Natural killer cell (primary cell): Measurements from ENCODE around the gene FAM89B. TPM values are rescaled to one million over a fixed set of nuclear protein-coding genes. Genes with fewer than 3 reads are reported as not detected.

Experiments used
- ATAC-seq, 3 donors: fragments of 150-1000 bp in 2 of 3; fragments of 200-7000 bp in 1 of 3; cut with Tn5 transposase; 1 replicate in 1 of 3; 2 replicates in 2 of 3; pipeline ENCODE4 v1.10.0; 2021; ENCODE audit warnings: mild to moderate bottlenecking in 2 of 3, moderate library complexity in 2 of 3
- DNase-seq, 2 donors: peaks; one replicate each; pipeline versions ENCODE4 v3.0.0 to v3.0.0-alpha.2; 2013 to 2021; ENCODE audit warnings: mixed read lengths in 1 of 2
- H3K27ac ChIP-seq: one replicate; pipeline ENCODE4 v1.5.1; 2013; ENCODE audit warnings: mild to moderate bottlenecking, low read length
- H3K27me3 ChIP-seq: one replicate; pipeline ENCODE4 v1.6.1; 2013; ENCODE audit warnings: low read length; ENCODE audit not compliant: control insufficient read depth, insufficient read depth
- H3K36me3 ChIP-seq: one replicate; pipeline ENCODE4 v1.6.1; 2013; ENCODE audit warnings: low read length; ENCODE audit not compliant: control insufficient read depth, insufficient read depth
- H3K4me1 ChIP-seq: one replicate; pipeline ENCODE4 v1.6.1; 2013; ENCODE audit warnings: low read length; ENCODE audit not compliant: control insufficient read depth, insufficient read depth
- H3K4me3 ChIP-seq: one replicate; pipeline ENCODE4 v1.5.1; 2013; ENCODE audit warnings: low read length
- H3K9me3 ChIP-seq: one replicate; pipeline ENCODE4 v1.6.1; 2013; ENCODE audit warnings: low read length; ENCODE audit not compliant: control insufficient read depth, insufficient read depth
- H3K27ac Mint-ChIP-seq, 2 donors: one replicate each; pipeline ENCODE4 v1.8.0; 2022; ENCODE audit warnings: mild to moderate bottlenecking in 2 of 2, mixed read lengths in 2 of 2, moderate library complexity in 1 of 2
- H3K27me3 Mint-ChIP-seq, 2 donors: one replicate each; pipeline ENCODE4 v1.8.0; 2022; ENCODE audit warnings: low read depth in 2 of 2, mixed read lengths in 2 of 2
- H3K36me3 Mint-ChIP-seq: one replicate; pipeline ENCODE4 v1.8.0; 2022; ENCODE audit warnings: mixed read lengths
- H3K4me1 Mint-ChIP-seq, 2 donors: one replicate each; pipeline ENCODE4 v1.8.0; 2022; ENCODE audit warnings: mixed read lengths in 2 of 2
- H3K4me3 Mint-ChIP-seq: one replicate; pipeline ENCODE4 v1.8.0; 2022; ENCODE audit warnings: mild to moderate bottlenecking, moderate library complexity, mixed read lengths
- H3K9me3 Mint-ChIP-seq, 2 donors: one replicate each; pipeline ENCODE4 v1.8.0; 2022; ENCODE audit warnings: mixed read lengths in 2 of 2
- CTCF ChIP-seq: fragments of 200-600 bp; IDR thresholded peaks from one replicate; pipeline ENCODE4 v1.8.0; 2022; ENCODE audit warnings: antibody characterized with exemption
- WGBS: methylation state at CpG from one replicate; pipeline ENCODE4 v1.1.7; 2013; ENCODE audit warnings: missing lambda C conversion rate; ENCODE audit not compliant: insufficient coverage; 5-methylcytosine and 5-hydroxymethylcytosine counted together
- intact Hi-C: fragments of 100-400 bp; cut with micrococcal nuclease; formaldehyde crosslinking; loops from one replicate; pipeline ENCODE4 v1.14.2; 2022
- total RNA-seq, 4 donors: library from RNA; stranded (reverse); fragments of 120-200 nt in 1 of 4; gene quantifications; one replicate each; pipeline versions ENCODE4 v1.2.3 to v1.2.4, GENCODE V29; 2013 to 2022

FAM89B gene
- total RNA-seq, 3 donors from 2014 or later (not counting 1 experiment from before 2014, with no cell fraction given), result 41.4 to 52.4 (median 44.6) TPM

DNA sequence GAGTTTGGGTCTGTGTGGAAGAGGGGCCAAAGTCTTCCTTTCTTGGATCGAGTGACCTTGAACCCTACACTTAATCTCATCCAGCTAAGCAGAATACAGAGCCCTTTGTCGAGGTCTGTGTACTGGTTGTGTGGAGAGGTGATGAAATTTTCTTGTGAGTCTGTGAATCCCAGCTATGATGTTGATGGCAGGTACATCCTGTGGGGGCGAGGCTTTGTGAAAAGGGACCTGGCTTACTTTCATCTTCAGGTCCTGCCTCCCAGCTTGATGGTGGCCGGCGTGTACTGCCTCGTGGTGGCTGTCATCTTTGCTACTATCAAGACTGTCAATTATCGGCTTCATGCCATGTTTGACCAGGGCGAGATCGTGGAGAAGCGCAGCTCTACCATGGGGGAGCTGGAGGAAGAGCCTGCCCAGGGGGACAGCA lies 44.2 kb downstream of the FAM89B start:
- peak in 1 of 2 donors; percentile 47 for DNase-seq
- TF ChIP-seq CTCF, result no peak

GRCh38 chr11:65617136-65617850 lies 45.0 kb downstream of the FAM89B start:
- H3K9me3 Mint-ChIP-seq, result no peaks in the 10 kb centered on the region
- 94% methylated on average over 17 of the region's 17 CpGs for WGBS
- Histone ChIP-seq H3K9me3 (no peaks in the 10 kb centered on the region), H3K4me1 (peaks cover 39% of the 10 kb centered on the region), H3K27me3 (no peaks in the 10 kb centered on the region), H3K27ac (no peak overlapping the region), H3K36me3 (peaks cover 49% of the 10 kb centered on the region), H3K4me3 (no peak overlapping the region)
- TF ChIP-seq CTCF, result no peak
- DNase-seq (no peak), ATAC-seq (no peak)
- H3K36me3 Mint-ChIP-seq, result no peaks in the 10 kb centered on the region
- H3K27me3 Mint-ChIP-seq, result no peaks in the 10 kb centered on the region
- peaks cover 20 to 41% of the 10 kb centered on the region in 2 donors for H3K4me1 Mint-ChIP-seq
- intact Hi-C loops, result loop anchor here (5.0 kb wide), 1 partner anchor 35 kb away; no protein-coding TSS in a partner anchor
- H3K27ac Mint-ChIP-seq, result peak overlapping the region; percentile 90 to 97
- peak overlapping the region; percentile 94 for H3K4me3 Mint-ChIP-seq

More for the DNA sequence above, 44.2 kb downstream of the FAM89B start:
- intact Hi-C loops, result loop anchor here (5.0 kb wide), 1 partner anchor 36 kb away; no protein-coding TSS in a partner anchor
- ATAC-seq, result no peak
- H3K4me1 ChIP-seq, result peaks cover 46% of the 10 kb centered on the region
- H3K36me3 Mint-ChIP-seq, result no peaks in the 10 kb centered on the region
- peak overlapping the region; percentile 49 for H3K4me3 ChIP-seq
- no peak overlapping the region for H3K27ac ChIP-seq
- no peaks in the 10 kb centered on the region for H3K27me3 Mint-ChIP-seq
- no peaks in the 10 kb centered on the region for H3K9me3 ChIP-seq
- H3K9me3 Mint-ChIP-seq, result no peaks in the 10 kb centered on the region
- peaks cover 26 to 41% of the 10 kb centered on the region in 2 donors for H3K4me1 Mint-ChIP-seq
- H3K4me3 Mint-ChIP-seq, result peak overlapping the region; percentile 94
- H3K27me3 ChIP-seq, result no peaks in the 10 kb centered on the region
- peak overlapping the region; percentile 90 to 97 for H3K27ac Mint-ChIP-seq
- peaks cover 44% of the 10 kb centered on the region for H3K36me3 ChIP-seq
- WGBS, result 63% methylated on average over 9 of the region's 10 CpGs

- H3K4me1 ChIP-seq, result peaks cover 31% of the 10 kb centered on the region
- H3K36me3 ChIP-seq, result peaks cover 54% of the 10 kb centered on the region
- 98% methylated on average over 33 of the region's 33 CpGs for WGBS
- no peak overlapping the region for H3K27ac ChIP-seq
- ATAC-seq, result no peak
- peaks cover 17 to 33% of the 10 kb centered on the region in 2 donors for H3K4me1 Mint-ChIP-seq
- H3K9me3 ChIP-seq, result no peaks in the 10 kb centered on the region
- no peaks in the 10 kb centered on the region for H3K27me3 Mint-ChIP-seq
- no peaks in the 10 kb centered on the region for H3K36me3 Mint-ChIP-seq
- H3K27me3 ChIP-seq, result no peaks in the 10 kb centered on the region
- H3K27ac Mint-ChIP-seq, result peak overlapping the region in 1 of 2 donors; percentile 42
- intact Hi-C loops, result loop anchor here (5.0 kb wide), 1 partner anchor 34 kb away; no protein-coding TSS in a partner anchor
- H3K9me3 Mint-ChIP-seq, result no peaks in the 10 kb centered on the region
- no peak for TF ChIP-seq CTCF
- H3K4me3 ChIP-seq, result no peak overlapping the region
- H3K4me3 Mint-ChIP-seq, result peak overlapping the region; percentile 42
- no peak for DNase-seq
These were observed 45.8 kb downstream of the FAM89B start for GRCh38 chr11:65617990-65618751.
